WTC11 (cell line): ENCODE data around the gene RPLP1. TPM values are rescaled to one million over a fixed set of nuclear protein-coding genes. Genes with fewer than 3 reads are reported as not detected.

Source experiments
- ATAC-seq: fragments of 200-7000 bp; cut with Tn5 transposase; 2 replicates; pipeline ENCODE4 v1.10.0; 2021; ENCODE audit warnings: mild to moderate bottlenecking, moderate library complexity
- CTCF ChIA-PET: fragments of 300-600 bp; sonication (Branson Sonifier 250); formaldehyde crosslinking; loops from one replicate; lab custom pipeline; 2021; ENCODE audit warnings: antibody characterized with exemption; lab: Charles Lee
- POLR2A ChIA-PET: fragments of 350-600 bp; sonication (Branson Sonifier 250); formaldehyde crosslinking; loops from one replicate; lab custom pipeline; 2021; ENCODE audit warnings: antibody characterized with exemption; lab: Charles Lee
- DNase-seq: peaks from one replicate; pipeline ENCODE4 v3.0.0; 2021; ENCODE audit warnings: low spot score
- H3K27ac Mint-ChIP-seq: 2 replicates; pipeline ENCODE4 v1.8.0; 2021; ENCODE audit warnings: mixed read lengths
- H3K27me3 Mint-ChIP-seq: 2 replicates; pipeline ENCODE4 v1.8.0; 2021; ENCODE audit warnings: low read depth, mild to moderate bottlenecking, moderate library complexity, mixed read lengths
- H3K36me3 Mint-ChIP-seq: 2 replicates; pipeline ENCODE4 v1.8.0; 2021; ENCODE audit warnings: mixed read lengths
- H3K4me1 Mint-ChIP-seq: 2 replicates; pipeline ENCODE4 v1.8.0; 2022; ENCODE audit warnings: mixed read lengths
- H3K4me3 Mint-ChIP-seq: 2 replicates; pipeline ENCODE4 v1.8.0; 2021; ENCODE audit warnings: mild to moderate bottlenecking, moderate library complexity, mixed read lengths
- H3K9me3 Mint-ChIP-seq: 2 replicates; pipeline ENCODE4 v1.8.0; 2021; ENCODE audit warnings: mixed read lengths
- ATF1 ChIP-seq: sonication (generic); formaldehyde crosslinking; IDR thresholded peaks from 2 replicates; pipeline ENCODE4 v1.8.1; 2023; ENCODE audit warnings: mild to moderate bottlenecking, moderate library complexity, missing genetic modification reagents
- ATF3 ChIP-seq: sonication (generic); formaldehyde crosslinking; conservative IDR thresholded peaks from 2 replicates; pipeline ENCODE4 v1.8.1; 2022; ENCODE audit warnings: mild to moderate bottlenecking, missing genetic modification reagents
- CREB1 ChIP-seq: sonication (generic); formaldehyde crosslinking; IDR thresholded peaks from 2 replicates; pipeline ENCODE4 v1.8.0; 2023; ENCODE audit warnings: mild to moderate bottlenecking, missing genetic modification reagents
- E2F5 ChIP-seq: sonication (generic); formaldehyde crosslinking; IDR thresholded peaks from 2 replicates; pipeline ENCODE4 v1.8.1; 2022; ENCODE audit warnings: mild to moderate bottlenecking, moderate library complexity, missing genetic modification reagents
- GABPB1 ChIP-seq: sonication (generic); formaldehyde crosslinking; IDR thresholded peaks from 2 replicates; pipeline ENCODE4 v1.8.1; 2023; ENCODE audit warnings: mild to moderate bottlenecking, missing genetic modification reagents
- HMGXB4 ChIP-seq: sonication (generic); formaldehyde crosslinking; IDR thresholded peaks from 2 replicates; pipeline ENCODE4 v1.8.1; 2023; ENCODE audit warnings: mild to moderate bottlenecking, moderate library complexity, missing genetic modification reagents
- JAZF1 ChIP-seq: fragments of 250-450 bp; sonication (Bioruptor Pico); IDR thresholded peaks from 2 replicates; pipeline ENCODE4 v1.9.0; 2021; ENCODE audit warnings: moderate library complexity, mild to moderate bottlenecking, inconsistent platforms
- TCF7 ChIP-seq: sonication (generic); formaldehyde crosslinking; IDR thresholded peaks from 2 replicates; pipeline ENCODE4 v1.8.0; 2022; ENCODE audit warnings: mild to moderate bottlenecking, low read depth, missing genetic modification reagents, moderate library complexity
- TEAD1 ChIP-seq: sonication (generic); formaldehyde crosslinking; IDR thresholded peaks from 2 replicates; pipeline ENCODE4 v1.8.0; 2022; ENCODE audit warnings: mild to moderate bottlenecking, missing genetic modification reagents
- USF2 ChIP-seq: sonication (generic); formaldehyde crosslinking; IDR thresholded peaks from 2 replicates; pipeline ENCODE4 v1.8.1; 2023; ENCODE audit warnings: mild to moderate bottlenecking, missing genetic modification reagents, moderate library complexity
- ZNF121 ChIP-seq: sonication (generic); formaldehyde crosslinking; IDR thresholded peaks from 2 replicates; pipeline ENCODE4 v1.8.0; 2023; ENCODE audit warnings: missing genetic modification reagents
- ZNF263 ChIP-seq: sonication (generic); formaldehyde crosslinking; IDR thresholded peaks from 2 replicates; pipeline ENCODE4 v1.8.1; 2022; ENCODE audit warnings: low read depth, mild to moderate bottlenecking, moderate library complexity, missing genetic modification reagents
- ZNF425 ChIP-seq: fragments of 250-450 bp; sonication (Bioruptor Pico); conservative IDR thresholded peaks from 2 replicates; pipeline ENCODE4 v1.9.0; 2021; ENCODE audit warnings: mild to moderate bottlenecking
- ZNF532 ChIP-seq: fragments of 250-450 bp; sonication (Bioruptor Pico); IDR thresholded peaks from 2 replicates; pipeline ENCODE4 v1.9.0; 2021; ENCODE audit warnings: mild to moderate bottlenecking, borderline replicate concordance
- total RNA-seq: library from RNA; stranded (reverse); gene quantifications from 3 replicates; pipeline ENCODE4 v1.2.3, GENCODE V29; 2021

The RPLP1 gene
- total RNA-seq, 1 experiment from 2014 or later: 2,441 TPM

GRCh38 chr15:69451951-69452691, 497 bp upstream of the RPLP1 start:
- peak; percentile 72 for ATAC-seq

More at GRCh38 chr15:69451951-69452691, 497 bp upstream of the RPLP1 start:
- Mint-ChIP-seq H3K27me3 (no peaks in the 10 kb centered on the region; the same call in 1 of the 2 replicates), H3K36me3 (peaks cover 52% of the 10 kb centered on the region), H3K4me1 (peaks cover 27% of the 10 kb centered on the region), H3K4me3 (peak overlapping the region; percentile 97), H3K9me3 (no peaks in the 10 kb centered on the region), H3K27ac (peak overlapping the region; percentile 100)
- POLR2A ChIA-PET: interaction anchor here (1.6 to 3.3 kb wide), 2 partner anchors 11 to 14 kb away, joined by 5 to 27 read pairs; no protein-coding TSS in a partner anchor
- no peak for DNase-seq
- TF ChIP-seq USF2 (CRISPR knock-in tag) (no peak), JAZF1 (no peak), TCF7 (CRISPR knock-in tag) (no peak; the same call in 1 of the 2 replicates), HMGXB4 (CRISPR knock-in tag) (no peak), ATF1 (no peak), ZNF532 (no peak), CREB1 (CRISPR knock-in tag) (no peak), E2F5 (CRISPR knock-in tag) (no peak), ZNF263 (CRISPR knock-in tag) (no peak), ZNF121 (no peak), ZNF425 (CRISPR knock-in tag) (no peak), ATF3 (CRISPR knock-in tag) (no peak), TEAD1 (CRISPR knock-in tag) (no peak), GABPB1 (CRISPR knock-in tag) (no peak)
- CTCF ChIA-PET: interaction anchor here (0.6 to 4.4 kb wide), 6 partner anchors 11 to 421 kb away, joined by 3 to 44 read pairs (median 4); no protein-coding TSS in a partner anchor
